ENCODE results near the gene LARGE1.
"Not testable (repeated sequence)": the region's sequence is repeated elsewhere in the genome, so short reads cannot be mapped to it uniquely, and the experiment has no call there.

Gene LARGE1

GRCh38 chr22:33476716-33477115 lies 443.6 kb downstream of the LARGE1 start:
- DNase-seq (ENCODE audit: low read depth in 2 of 2), result no peak

DNA sequence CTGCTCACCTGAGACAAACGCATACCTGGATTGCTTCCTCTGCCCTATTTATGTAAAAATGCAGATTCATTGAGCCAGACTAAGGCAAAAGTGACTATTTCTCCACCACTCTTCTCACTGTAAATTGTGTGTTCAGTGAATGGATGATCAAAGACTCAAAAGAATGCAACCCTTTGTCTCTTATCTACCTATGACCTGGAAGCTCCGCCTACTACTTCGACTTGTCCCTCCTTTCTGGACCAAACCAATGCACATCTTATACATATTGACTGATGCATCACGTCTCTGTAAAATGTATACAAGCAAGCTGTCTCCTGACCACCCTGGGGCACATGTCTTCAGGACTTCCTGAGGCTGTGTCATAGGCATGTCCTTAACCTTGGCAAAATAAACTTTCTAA lies 444.1 kb downstream of the LARGE1 start:
- no peak for DNase-seq (ENCODE audit: low read depth in 2 of 2)

- DNase-seq (ENCODE audit: low read depth in 2 of 2), result no peak
These were observed 445.7 kb downstream of the LARGE1 start for GRCh38 chr22:33474587-33474986.

DNA sequence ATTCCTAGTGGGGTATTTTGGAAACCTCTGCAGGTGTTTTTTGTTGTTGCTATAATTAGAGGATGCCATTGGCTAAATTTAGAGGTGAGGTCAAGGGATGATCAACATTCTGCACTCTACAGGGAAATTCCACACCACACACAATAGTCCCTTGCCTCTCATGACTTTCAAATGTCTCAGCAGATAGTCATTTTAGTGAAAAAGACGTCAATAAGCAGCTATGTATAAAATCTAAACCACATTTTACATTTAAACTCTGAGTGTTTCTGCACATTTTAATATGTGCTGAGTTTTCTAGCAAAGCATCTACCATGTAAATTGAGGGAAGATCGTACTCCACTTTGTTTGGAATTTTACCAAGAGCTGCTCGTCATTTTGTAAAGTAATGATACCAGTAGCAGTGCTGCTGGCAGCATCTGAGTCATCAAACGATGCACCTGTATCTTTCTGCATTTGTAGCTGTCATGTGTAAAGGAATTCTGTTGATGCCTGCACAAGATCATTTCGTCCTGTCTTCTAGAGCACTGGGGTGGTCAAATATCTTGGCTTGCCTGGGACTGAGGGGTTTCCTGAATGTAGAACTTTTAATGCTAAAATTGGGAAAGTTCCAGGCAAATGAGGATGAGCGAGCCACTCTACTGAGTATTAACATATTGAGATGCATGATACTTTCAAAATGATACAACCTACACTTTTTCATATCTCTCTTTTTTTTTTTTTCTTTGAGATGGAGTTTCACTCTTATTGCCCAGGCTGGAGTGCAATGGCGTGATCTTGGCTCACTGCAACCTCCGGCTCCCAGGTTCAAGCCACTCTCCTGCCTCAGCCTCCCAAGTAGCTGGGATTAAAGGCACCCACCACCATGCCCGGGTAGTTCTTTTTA lies 447.6 kb downstream of the LARGE1 start:
- DNase-seq (ENCODE audit: low read depth in 2 of 2), result no peak

DNA sequence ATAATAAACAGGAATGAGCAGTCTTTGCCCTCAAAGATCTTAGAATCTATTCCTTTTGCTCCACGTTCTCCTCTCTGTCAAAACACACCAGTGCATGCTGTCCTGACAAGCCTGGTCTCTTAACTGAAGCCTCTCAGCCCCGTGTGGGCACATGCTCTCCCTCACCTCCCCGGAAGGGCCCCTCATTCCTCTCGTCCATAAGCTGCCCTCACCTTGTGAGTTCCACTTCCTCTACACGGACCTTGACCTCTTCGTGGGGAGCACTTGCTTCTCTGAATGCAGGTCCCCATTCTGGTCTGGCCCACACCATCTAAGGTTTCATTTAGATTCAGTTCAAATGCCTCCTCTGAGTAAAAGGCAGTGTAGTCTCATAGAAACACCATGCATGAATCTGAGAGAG lies 449.8 kb downstream of the LARGE1 start:
- no peak for DNase-seq (ENCODE audit: low read depth in 2 of 2)

GRCh38 chr22:33467620-33468095 lies 452.6 kb downstream of the LARGE1 start:
- no peak for DNase-seq (ENCODE audit: low read depth in 2 of 2)

GRCh38 chr22:33467080-33467479 lies 453.2 kb downstream of the LARGE1 start:
- DNase-seq (ENCODE audit: low read depth in 2 of 2), result no peak

GRCh38 chr22:33465554-33465953 lies 454.7 kb downstream of the LARGE1 start:
- no peak for DNase-seq (ENCODE audit: low read depth in 2 of 2)

GRCh38 chr22:33464698-33465097 lies 455.6 kb downstream of the LARGE1 start:
- DNase-seq (ENCODE audit: low read depth in 2 of 2), result no peak

DNA sequence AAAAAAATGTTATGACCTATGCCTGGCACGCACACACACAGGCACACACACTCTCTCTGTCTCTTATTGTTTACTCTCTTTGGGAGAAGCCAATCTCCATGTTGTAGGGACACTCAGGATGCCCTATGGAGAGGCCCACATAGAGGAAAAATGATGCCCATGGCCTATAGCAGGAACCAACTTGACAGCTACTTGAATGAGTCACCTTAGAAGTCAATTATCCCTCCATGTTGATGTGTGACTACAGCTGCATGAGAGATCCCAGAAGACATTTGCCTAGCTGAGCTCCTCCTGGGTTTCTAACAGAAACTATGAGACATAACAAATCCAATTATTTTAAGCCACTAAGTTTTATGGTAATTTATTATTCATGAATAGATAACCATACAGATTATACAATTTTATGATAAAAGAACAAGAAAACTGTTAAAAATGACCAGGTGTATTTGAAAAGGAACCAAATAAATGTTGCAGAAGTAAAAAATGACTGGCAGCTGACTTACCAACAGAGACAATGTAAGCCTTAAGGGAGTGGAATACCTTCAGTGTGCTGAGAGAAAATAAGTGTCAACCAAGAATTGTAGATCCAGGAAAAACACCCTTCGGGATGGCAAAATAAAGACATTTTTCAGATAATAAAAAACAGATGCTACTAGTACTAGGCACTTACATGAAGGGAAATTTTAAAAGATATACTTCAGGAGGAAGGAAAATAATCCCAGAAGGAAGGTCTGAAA lies 458.4 kb downstream of the LARGE1 start:
- DNase-seq (ENCODE audit: low read depth in 2 of 2), result no peak

DNA sequence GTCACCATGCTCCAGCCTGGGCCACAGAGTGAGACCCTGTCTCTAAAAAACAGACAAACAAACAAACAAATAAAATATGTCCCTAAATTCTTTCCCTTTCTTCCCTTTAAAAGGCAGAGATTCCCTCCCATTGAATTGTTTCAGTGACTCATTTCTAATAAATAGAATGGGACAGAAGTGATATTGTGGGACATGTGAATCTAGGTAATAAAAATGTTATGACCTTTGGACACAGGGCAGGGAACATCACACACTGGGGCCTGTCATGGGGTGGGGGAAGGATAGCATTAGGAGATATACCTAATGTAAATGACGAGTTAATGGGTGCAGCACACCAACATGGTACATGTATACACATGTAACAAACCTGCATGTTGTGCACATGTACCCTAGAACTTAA lies 459.0 kb downstream of the LARGE1 start:
- not testable (repeated sequence) for DNase-seq (ENCODE audit: low read depth in 2 of 2)

DNA sequence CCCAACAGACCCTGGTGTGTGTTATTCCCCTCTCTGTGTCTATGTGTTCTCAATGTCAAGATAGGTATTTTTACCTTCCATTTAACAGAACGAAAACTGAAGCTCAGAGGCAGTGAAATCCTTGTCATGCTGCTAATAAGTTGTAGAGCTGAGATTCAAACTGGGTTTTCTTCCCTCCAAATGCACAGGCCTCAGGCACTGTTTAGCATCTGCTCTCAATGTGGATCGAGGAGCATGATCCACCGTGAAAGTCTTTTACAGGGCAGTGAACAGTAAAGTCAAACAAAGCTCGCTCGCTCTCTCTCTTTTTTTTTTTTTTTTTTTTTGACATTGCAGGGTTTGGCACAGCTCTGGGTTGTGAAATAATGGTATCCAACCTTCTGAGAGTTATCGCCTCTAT lies 461.1 kb downstream of the LARGE1 start:
- no peak for DNase-seq (ENCODE audit: low read depth in 2 of 2)

DNA sequence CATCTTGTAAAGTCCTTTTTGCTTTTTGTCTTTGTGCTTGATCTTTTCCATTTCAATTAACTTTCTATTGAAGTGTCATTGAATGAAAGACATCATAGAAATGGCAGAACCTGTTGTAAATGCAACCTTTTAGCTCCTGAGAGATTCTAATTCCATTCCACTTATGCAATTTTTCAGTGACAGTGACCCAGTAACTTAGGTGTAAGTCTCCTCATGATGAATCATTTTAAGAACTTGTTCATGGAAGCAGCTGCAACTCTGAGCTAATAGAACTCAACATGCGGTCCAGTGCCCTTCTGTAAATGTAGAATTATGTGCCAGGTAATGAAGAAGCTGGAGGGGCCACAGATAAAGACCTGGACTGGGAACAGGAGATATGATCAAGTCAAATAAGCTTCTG lies 463.8 kb downstream of the LARGE1 start:
- DNase-seq (ENCODE audit: low read depth in 2 of 2), result no peak

- no peak for DNase-seq (ENCODE audit: low read depth in 2 of 2)
These were observed 465.2 kb downstream of the LARGE1 start for GRCh38 chr22:33455036-33455435.

DNA sequence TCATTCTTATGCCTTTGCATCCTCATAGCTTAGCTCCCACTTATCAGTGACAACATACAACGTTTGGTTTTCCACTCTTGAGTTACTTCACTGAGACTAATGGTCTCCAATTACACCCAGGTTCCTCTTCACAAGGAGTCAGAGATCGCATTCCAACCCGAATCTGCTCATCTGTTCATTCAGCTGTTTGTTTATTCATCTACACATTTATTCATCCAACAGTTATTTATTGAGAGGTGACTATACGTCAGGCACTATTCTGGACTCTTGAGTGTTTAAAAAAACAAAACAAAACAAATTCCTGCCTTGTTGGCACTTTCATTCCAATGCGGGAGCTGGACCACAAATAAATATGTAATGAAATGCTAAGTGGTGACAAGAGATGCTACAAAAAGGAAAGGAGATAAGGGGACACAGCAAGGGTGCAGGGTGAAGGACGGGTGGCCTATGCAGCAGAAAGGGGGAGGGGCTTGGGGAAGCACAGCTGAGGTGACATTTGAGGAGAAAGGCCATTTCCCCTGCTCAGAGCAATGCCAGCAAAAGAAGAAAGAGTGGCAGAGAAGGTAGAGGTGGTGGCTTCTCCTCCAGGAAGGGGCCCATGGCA lies 468.3 kb downstream of the LARGE1 start:
- DNase-seq (ENCODE audit: low read depth in 2 of 2), result no peak

DNA sequence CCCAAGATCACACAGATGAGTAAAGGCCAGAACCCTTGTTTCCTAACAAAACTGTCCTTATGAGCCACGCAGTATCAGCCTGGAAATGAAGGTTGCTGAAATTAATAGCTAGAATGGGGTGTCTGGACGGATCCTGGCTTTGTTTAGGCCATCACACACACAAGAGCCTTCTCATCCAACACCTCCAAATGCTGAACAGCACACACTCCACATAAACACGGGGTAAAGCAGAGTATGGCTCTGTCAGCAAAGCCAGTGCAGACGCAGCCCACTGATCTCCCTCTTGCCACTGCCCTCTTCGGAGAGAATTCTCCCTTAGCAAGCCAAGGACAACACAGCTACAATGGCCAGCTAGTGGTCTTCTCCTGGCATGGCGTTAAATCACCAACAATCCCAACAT lies 469.5 kb downstream of the LARGE1 start:
- DNase-seq (ENCODE audit: low read depth in 2 of 2), result no peak

GRCh38 chr22:33447733-33448132 lies 472.5 kb downstream of the LARGE1 start:
- DNase-seq (ENCODE audit: low read depth in 2 of 2), result no peak

DNA sequence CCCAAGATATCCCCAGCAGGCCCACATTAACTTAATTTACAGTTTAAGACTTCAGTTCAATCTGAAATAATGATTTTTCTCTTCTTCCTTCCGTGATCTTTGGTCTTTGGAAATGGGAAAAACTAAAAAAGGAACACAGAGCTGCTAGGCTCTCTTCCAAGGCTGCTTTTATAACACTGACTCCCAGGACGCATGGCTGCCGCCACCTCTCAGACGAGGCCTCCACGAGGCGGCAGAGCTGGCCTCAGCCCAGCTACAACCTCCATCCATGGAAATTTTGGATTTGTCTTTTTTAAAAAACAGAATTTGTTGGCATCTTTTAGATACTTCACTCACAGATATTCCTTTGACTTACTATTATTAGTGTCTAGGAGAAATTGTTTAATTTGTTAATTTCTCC lies 476.6 kb downstream of the LARGE1 start:
- DNase-seq (ENCODE audit: low read depth in 2 of 2), result no peak

DNA sequence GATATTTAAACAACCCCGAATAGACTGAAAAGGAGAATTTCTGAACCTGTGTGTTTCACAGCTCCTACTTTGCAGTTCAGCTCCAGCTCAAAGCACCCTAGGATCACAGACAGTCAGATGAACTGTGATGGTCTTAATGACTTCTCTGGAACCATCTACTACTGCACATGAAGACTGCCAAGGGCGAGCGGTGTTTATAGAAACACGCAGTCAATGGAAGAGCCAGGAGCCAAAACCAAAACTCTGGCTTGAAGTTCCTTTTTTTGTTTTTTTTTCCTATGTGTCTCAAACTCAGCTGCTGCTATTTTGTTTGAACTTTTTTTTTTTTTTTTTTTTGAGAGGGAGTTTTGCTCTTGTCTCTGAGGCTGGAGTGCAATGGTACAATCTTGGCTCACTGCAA lies 479.5 kb downstream of the LARGE1 start:
- DNase-seq (ENCODE audit: low read depth in 2 of 2), result no peak

- no peak for DNase-seq (ENCODE audit: low read depth in 2 of 2)
These were observed 482.0 kb downstream of the LARGE1 start for GRCh38 chr22:33438273-33438672.

GRCh38 chr22:33431300-33431699 lies 489.0 kb downstream of the LARGE1 start:
- no peak for DNase-seq (ENCODE audit: low read depth in 2 of 2)

GRCh38 chr22:33429281-33429680 lies 491.0 kb downstream of the LARGE1 start:
- DNase-seq (ENCODE audit: low read depth in 2 of 2), result no peak

DNA sequence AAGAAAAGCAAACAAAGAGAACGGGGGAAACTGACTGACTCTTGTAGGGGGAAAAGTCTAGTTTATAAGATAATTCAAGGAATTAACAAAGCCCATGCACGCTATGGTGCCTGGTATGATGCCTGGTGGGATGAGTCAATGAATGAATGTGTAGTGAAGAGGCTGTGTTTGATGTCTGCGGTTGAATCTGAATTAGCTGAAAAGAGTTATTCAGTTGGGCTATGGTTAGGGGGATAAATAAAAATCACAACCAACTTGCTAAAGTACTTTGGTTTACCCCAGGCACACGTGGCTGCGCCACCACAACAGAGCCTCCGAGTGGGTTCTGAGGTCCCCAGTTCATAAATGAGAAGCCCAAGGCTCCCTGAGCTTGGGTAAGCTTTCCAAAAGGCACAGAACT lies 492.8 kb downstream of the LARGE1 start:
- DNase-seq (ENCODE audit: low read depth in 2 of 2), result no peak

All from stimulated activated CD8-positive, alpha-beta memory T cell treated with anti-CD3 and anti-CD28 coated beads, Interleukin-15, amount 100 ng/mL, for 48 hours (primary cell).